SU-DHL-6 (cell line): Measurements from ENCODE around the gene NAA38.

ENCODE experiments used
- EZH2phosphoT487 ChIP-seq: fragments of 200-600 bp; sonication (generic), shearing (Covaris generic); conservative IDR thresholded peaks from 2 replicates; pipeline ENCODE4 v1.6.1; 2018; ENCODE audit warnings: mild to moderate bottlenecking, antibody characterized with exemption, low read length, moderate library complexity, mixed read lengths
- TF ChIP-seq, protein P1 (sequence below): fragments of 200-600 bp; sonication (generic); IDR thresholded peaks from one replicate; pipeline ENCODE4 v1.5.1; 2017; ENCODE audit warnings: antibody characterized with exemption, mild to moderate bottlenecking, low read length, moderate library complexity; ENCODE audit not compliant: insufficient read depth, poor library complexity, severe bottlenecking

DNA sequence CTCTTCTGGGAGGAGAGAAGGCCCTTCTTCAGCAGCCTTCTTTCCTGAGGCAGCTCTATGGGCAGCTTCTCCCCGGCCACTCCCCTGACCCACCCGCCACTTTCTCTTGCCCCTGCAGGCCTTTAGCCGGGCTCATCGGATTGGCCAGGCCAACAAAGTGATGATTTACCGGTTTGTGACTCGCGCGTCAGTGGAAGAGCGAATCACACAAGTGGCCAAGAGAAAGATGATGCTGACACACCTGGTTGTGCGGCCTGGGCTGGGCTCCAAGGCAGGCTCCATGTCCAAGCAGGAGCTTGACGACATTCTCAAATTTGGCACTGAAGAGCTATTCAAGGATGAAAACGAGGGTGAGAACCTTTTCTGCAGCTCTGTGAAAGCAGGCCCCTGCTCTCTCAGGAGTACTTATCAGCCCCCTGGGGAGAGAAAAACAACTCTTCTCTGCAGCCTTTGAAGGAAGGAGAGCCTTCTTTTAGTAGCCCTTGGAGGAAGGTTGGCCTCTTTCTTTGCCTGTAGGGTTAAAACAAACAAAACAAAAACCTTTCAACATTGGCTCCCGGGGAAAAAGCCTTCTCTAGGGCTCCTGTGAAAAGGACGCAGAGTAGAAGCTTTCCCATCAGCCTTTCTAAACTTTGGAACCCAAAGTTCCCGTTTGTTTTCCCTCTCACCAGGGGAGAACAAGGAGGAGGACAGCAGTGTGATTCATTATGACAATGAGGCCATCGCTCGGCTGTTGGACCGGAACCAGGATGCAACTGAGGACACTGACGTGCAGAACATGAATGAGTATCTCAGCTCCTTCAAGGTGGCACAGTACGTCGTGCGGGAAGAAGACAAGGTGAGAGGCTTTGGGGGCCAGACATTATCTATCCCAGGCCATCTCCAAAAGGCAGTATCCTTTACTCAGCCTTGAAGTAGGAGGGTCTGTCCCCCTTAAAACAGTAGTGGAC lies 46.1 kb upstream of the NAA38 start:
- TF ChIP-seq, protein P1, sequence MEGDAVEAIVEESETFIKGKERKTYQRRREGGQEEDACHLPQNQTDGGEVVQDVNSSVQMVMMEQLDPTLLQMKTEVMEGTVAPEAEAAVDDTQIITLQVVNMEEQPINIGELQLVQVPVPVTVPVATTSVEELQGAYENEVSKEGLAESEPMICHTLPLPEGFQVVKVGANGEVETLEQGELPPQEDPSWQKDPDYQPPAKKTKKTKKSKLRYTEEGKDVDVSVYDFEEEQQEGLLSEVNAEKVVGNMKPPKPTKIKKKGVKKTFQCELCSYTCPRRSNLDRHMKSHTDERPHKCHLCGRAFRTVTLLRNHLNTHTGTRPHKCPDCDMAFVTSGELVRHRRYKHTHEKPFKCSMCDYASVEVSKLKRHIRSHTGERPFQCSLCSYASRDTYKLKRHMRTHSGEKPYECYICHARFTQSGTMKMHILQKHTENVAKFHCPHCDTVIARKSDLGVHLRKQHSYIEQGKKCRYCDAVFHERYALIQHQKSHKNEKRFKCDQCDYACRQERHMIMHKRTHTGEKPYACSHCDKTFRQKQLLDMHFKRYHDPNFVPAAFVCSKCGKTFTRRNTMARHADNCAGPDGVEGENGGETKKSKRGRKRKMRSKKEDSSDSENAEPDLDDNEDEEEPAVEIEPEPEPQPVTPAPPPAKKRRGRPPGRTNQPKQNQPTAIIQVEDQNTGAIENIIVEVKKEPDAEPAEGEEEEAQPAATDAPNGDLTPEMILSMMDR: no peak
- no peak for TF ChIP-seq EZH2phosphoT487
